Activated T-cell treated with anti-CD3 and anti-CD28 coated beads, Interleukin-2, amount 50 U/mL, for 72 hours (primary cell): Measurements from ENCODE around the gene CACNB4. TPM values are rescaled to one million over a fixed set of nuclear protein-coding genes. Genes with fewer than 3 reads are reported as not detected.
"Not testable (repeated sequence)": the region's sequence is repeated elsewhere in the genome, so short reads cannot be mapped to it uniquely, and the experiment has no call there.

ENCODE experiments used
- ATAC-seq, 2 donors: fragments of 150-1000 bp; cut with Tn5 transposase; replicated peaks in 1 of 2; 2 replicates each; pipeline ENCODE4 v1.10.0; 2021; ENCODE audit warnings: moderate library complexity in 2 of 2, mild to moderate bottlenecking in 1 of 2
- DNase-seq, 2 donors: peaks; one replicate each; pipeline ENCODE4 v3.0.0; 2021 to 2022; ENCODE audit warnings: mixed read lengths in 1 of 2
- H3K27ac Mint-ChIP-seq: one replicate; pipeline ENCODE4 v1.8.0; 2022; ENCODE audit warnings: mild to moderate bottlenecking, moderate library complexity, mixed read lengths
- H3K27me3 Mint-ChIP-seq: one replicate; pipeline ENCODE4 v1.8.0; 2022; ENCODE audit warnings: low read depth, mixed read lengths
- H3K36me3 Mint-ChIP-seq, 2 donors: one replicate each; pipeline ENCODE4 v1.8.0; 2022; ENCODE audit warnings: mixed read lengths in 2 of 2, mild to moderate bottlenecking in 1 of 2; ENCODE audit not compliant: insufficient read depth in 2 of 2
- H3K4me1 Mint-ChIP-seq: one replicate; pipeline ENCODE4 v1.8.0; 2022; ENCODE audit warnings: low read depth, mixed read lengths
- H3K4me3 Mint-ChIP-seq, 2 donors: one replicate each; pipeline ENCODE4 v1.8.0; 2022; ENCODE audit warnings: mild to moderate bottlenecking in 2 of 2, mixed read lengths in 2 of 2, moderate library complexity in 2 of 2
- H3K9me3 Mint-ChIP-seq, 2 donors: one replicate each; pipeline ENCODE4 v1.8.0; 2022; ENCODE audit warnings: mixed read lengths in 2 of 2
- total RNA-seq, 2 donors: library from RNA; stranded (reverse); gene quantifications; one replicate each; pipeline ENCODE4 v1.2.3, GENCODE V29; 2022

The CACNB4 gene
- total RNA-seq, 2 donors from 2014 or later: 0.31 to 0.56 TPM

DNA sequence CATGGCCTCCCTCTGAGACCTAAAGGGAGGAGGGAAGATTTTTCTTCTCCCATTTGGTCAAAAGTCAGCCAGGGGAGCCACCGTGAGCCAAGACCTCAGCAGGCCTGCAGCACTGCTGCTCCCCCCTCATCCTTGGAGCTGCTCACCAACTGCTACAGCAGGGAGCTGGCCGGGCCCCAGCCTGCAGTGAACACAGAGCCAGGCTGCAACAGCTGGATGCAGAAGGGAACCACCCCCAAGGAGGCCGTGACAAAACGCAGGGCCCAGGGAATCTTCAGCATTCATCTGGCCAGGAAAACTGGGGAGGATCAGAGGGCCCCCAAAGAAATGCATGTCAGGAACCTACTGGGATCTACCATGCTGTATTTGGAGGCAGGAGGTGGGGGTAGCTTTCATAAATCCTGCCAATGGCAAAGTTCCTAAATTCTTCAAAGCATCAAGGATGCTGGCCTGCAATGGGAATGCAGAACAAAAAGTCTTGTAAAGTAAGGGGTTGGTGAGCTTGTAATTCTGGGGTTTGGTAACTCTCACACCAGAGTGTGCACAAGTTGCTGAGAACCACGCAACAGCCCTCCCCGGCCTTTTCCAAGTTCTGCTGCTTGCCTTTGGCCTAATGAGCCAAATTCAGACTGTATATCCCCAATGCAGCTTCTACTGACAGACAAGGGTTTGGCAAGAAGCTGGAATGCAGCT, 61.0 kb downstream of the CACNB4 start:
- Mint-ChIP-seq H3K27ac (no peak overlapping the region), H3K4me1 (no peaks in the 10 kb centered on the region), H3K9me3 (no peaks in the 10 kb centered on the region), H3K36me3 (no peaks in the 10 kb centered on the region), H3K4me3 (no peak overlapping the region), H3K27me3 (no peaks in the 10 kb centered on the region)
- DNase-seq: no peak
- no peak for ATAC-seq

DNA sequence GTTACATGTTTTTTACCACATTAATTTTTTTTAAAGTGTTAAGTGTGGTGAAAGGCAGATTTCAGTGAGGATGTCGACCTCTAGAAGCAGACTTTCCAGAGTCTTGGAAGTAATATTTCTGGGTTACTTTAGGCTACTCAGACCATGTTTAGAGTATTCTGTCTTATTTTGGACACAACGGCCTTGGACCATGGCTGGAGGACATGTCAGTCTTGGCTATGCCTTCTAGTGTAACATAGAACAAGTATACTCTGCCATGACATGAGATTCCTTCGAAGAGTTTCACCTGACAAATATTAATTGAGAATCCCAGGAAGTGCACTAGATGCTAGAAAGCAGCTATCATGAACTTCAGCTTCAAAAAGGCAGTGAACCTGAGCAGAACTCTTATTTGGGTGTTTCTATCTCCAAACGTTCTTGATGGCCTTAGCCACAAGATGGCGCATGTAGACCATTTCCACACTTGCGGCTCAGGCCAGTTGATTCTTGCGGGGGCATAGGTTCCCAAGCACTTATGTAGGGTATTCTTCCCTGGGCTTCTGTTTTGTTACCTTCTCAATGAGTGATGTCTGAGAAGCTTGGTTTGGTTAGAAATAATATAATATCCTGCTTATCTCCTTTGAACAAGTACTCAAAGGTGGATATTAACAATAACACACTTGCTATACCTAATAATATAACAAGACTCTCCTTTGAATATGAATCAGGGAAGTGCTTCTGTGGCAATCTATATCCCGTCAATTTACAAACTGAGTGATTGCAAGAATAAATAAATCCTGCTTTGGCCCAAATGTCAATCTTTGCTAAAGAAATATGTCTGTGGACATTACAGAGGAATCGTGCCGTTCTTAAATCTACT, 62.0 kb downstream of the CACNB4 start:
- H3K4me3 Mint-ChIP-seq: no peak overlapping the region
- H3K27ac Mint-ChIP-seq: no peak overlapping the region
- H3K36me3 Mint-ChIP-seq: no peaks in the 10 kb centered on the region
- ATAC-seq (peak; percentile 62 to 65), DNase-seq (peak; percentile 54 to 59)
- no peaks in the 10 kb centered on the region for H3K4me1 Mint-ChIP-seq
- H3K27me3 Mint-ChIP-seq: no peaks in the 10 kb centered on the region
- no peaks in the 10 kb centered on the region for H3K9me3 Mint-ChIP-seq

DNA sequence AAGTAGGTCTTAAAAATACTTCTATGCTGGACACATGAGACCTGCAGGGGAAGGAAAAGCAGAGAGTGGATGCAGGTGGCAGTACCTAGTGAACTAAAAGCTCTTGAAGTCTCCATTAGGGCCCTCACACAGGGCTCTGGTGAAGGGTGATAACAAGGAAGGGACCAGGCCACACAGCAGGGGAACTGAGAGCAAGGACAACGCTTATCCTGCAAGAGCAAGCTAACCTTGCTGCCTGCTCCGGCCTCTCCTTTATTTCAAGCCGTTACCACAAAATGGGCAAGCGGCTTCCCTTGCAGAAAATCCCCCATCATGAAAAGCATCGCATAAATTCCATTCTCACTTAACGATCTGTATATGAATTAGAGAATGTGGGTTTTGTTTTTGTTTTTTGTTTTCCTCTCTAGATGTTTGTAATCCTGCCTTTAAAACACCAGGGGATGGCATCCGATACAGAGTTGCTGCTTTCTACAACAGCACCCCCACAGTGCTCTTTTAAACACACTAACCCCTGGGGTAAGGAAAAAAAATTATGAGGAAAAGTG, 64.5 kb downstream of the CACNB4 start:
- Mint-ChIP-seq H3K36me3 (no peaks in the 10 kb centered on the region), H3K27me3 (no peaks in the 10 kb centered on the region), H3K27ac (no peak overlapping the region), H3K9me3 (no peaks in the 10 kb centered on the region), H3K4me1 (no peaks in the 10 kb centered on the region), H3K4me3 (no peak overlapping the region)
- DNase-seq (no peak), ATAC-seq (no peak)

DNA sequence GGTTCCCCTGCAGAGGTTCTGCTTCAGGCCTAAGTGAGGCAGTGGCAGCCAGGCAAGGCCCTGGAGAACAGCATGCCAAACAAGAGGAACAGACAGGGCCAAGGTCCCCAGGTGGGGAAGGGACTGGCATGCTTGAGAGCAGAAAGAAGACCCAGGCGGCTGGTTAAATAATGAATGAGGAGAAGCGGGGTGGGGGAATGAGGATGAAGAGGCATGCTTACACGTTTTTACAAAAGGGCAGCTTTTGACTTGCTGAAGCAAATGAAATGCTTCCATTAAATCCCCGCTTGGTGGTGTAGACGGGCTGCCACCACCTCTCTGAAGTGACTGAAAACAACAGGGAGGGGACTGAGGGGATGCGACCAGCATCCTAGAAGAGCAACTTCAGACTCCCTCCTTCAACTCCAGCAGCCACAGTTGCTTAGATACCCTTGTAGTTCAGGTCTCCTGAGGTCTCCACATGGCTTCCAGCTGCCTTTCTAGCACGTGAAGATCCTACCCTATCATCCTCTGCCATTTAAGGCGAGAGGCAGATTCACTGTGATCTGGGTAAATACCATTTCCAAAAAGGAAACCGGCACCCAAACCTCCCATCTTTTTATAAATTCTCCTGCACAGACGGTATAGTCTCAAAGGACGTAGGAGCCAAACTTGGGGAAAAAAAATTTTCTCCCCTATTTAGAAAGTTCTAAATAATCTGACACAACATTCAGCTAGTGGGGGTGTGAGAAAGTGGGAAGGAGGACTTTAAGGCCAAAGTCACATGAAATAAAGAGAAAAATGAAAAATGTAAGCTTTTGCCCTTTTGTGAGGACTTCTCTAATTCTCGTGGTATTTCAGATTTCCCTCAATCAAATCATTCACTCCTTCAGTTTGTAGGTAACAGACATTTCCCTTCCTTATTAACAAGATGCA, 65.6 kb downstream of the CACNB4 start:
- H3K27ac Mint-ChIP-seq: no peak overlapping the region
- no peaks in the 10 kb centered on the region for H3K36me3 Mint-ChIP-seq
- no peak overlapping the region for H3K4me3 Mint-ChIP-seq
- H3K4me1 Mint-ChIP-seq: no peaks in the 10 kb centered on the region
- ATAC-seq (no peak), DNase-seq (no peak)
- no peaks in the 10 kb centered on the region for H3K9me3 Mint-ChIP-seq
- H3K27me3 Mint-ChIP-seq: no peaks in the 10 kb centered on the region

DNA sequence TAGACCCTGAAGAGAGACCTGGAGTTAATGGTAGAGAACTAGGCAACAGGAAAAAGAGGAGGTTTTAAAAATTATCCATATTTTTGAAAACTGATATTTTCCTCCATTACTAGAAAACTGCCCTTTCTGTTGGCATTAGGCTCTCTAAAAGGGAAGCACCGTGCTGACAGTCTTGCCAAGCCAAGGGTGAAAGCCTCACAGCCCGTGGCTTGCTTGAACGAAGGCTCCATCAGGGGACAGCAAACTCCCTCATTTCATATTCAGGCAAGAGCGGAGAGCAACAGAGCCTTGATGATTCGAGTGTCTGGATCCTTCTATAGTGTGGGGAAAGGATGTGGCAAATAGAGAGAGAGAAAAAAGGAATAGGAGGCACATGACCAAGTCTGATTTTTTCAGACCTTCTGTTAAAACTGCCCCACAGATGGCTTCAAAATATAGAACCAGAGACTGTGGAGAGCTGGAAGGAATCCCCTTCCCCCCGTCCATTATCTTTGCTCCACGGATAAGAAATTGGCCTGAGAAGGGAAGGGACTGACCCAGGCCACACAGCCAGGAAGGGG, 67.0 kb downstream of the CACNB4 start:
- no peak overlapping the region for H3K4me3 Mint-ChIP-seq
- H3K4me1 Mint-ChIP-seq: no peaks in the 10 kb centered on the region
- DNase-seq (no peak), ATAC-seq (no peak)
- H3K27ac Mint-ChIP-seq: no peak overlapping the region
- H3K27me3 Mint-ChIP-seq: no peaks in the 10 kb centered on the region
- no peaks in the 10 kb centered on the region for H3K9me3 Mint-ChIP-seq
- no peaks in the 10 kb centered on the region for H3K36me3 Mint-ChIP-seq

DNA sequence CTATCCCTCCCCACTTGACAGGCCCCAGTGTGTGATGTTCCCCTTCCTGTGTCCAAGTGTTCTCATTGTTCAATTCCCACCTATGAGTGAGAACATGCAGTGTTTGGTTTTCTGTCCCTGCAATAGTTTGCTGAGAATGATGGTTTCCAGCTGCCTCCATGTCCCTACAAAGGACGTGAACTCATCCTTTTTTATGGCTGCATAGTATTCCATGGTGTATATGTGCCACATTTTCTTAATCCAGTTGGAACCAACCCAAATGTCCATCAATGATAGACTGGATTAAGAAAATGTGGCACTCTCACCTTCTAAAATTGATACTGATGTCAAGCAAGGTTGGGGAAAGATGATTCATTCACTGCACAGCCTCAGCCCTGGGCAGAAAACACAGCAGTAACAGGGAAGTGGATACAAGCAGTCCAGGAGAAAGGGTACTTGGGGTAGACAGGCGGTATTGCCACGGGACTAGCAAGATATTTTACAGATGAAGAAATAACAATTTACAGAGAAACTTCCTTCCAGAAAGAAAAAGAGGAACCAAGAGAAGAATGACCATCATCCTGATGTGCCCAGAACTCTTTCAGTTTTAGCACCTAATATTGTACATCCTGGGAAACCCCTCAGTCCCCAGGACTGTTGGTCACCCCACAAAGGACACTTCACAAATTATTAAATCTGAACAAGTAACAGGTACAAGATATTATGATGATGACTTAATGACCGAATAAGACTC, 68.1 kb downstream of the CACNB4 start:
- ATAC-seq, H3K27me3 Mint-ChIP-seq, H3K36me3 Mint-ChIP-seq, H3K9me3 Mint-ChIP-seq, H3K27ac Mint-ChIP-seq, DNase-seq, H3K4me3 Mint-ChIP-seq, H3K4me1 Mint-ChIP-seq: not testable (repeated sequence)

DNA sequence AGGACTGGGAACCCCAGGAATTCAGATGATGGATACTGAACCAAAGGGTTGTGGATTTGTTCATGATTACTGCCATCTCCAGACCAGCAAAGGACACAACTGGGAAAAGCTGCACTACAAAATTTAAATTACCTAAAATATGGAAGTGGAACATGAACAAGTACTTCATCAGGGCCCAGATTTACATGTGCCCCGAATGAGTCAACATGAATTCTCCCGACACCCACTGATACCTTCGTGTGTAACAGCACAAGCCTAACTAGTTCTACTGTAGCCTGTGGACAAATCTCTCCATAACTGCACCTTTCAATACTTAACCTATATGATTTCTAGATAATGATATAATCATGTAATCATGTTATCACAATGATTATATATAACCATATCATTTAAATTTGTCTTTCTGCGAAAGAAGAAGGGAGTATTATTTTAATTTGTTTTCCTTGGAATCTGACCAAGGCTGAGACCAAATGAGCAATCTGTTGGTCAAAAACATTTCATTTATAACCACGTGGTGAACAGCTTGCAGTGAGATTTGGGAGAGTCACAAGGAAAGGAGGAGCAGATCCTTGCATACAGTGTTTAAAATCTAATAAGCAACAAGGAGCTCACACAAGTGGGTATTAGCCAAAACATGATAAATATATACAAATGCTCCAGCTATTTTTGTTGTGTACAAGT, 70.5 kb downstream of the CACNB4 start:
- no peak overlapping the region for H3K27ac Mint-ChIP-seq
- H3K9me3 Mint-ChIP-seq: no peaks in the 10 kb centered on the region
- ATAC-seq (no peak), DNase-seq (no peak)
- no peak overlapping the region for H3K4me3 Mint-ChIP-seq
- H3K27me3 Mint-ChIP-seq: no peaks in the 10 kb centered on the region
- H3K4me1 Mint-ChIP-seq: no peaks in the 10 kb centered on the region
- no peaks in the 10 kb centered on the region for H3K36me3 Mint-ChIP-seq

DNA sequence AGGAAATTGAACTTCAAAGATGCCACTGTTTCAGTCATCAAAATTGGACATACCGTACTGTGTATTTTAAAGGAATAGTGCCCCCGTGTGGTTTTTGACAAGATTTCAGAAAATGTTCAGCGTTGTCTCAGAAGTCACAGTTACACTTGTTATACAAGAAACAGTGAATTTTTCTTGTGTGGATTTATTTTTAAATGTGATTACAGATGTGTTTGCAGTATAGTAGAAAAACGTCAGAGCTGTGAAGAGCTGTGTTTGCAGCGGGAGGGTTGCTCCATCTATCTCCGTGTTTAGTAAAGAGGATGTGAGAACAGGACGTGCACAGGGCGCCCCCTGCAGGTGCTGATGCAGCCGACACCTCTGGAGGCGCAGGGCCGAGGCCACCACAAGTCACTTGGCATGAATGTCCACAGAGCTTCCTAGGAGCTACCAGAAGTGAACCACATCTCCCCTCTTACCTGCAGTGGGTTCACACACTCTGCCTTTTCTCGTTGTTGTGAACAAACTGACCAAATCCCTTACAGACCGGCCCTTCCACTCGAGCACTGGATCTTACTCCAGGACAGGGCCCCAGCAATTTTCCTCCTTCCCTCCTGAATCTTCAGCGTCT, 73.1 kb downstream of the CACNB4 start:
- DNase-seq (peak; percentile 83 to 85), ATAC-seq (peak; percentile 95 to 96)
- H3K4me3 Mint-ChIP-seq: peak overlapping the region; percentile 80 to 99
- peak overlapping the region; percentile 77 for H3K27ac Mint-ChIP-seq
- H3K9me3 Mint-ChIP-seq: no peaks in the 10 kb centered on the region
- H3K4me1 Mint-ChIP-seq: no peaks in the 10 kb centered on the region
- H3K27me3 Mint-ChIP-seq: peaks cover 7% of the 10 kb centered on the region
- no peaks in the 10 kb centered on the region for H3K36me3 Mint-ChIP-seq

DNA sequence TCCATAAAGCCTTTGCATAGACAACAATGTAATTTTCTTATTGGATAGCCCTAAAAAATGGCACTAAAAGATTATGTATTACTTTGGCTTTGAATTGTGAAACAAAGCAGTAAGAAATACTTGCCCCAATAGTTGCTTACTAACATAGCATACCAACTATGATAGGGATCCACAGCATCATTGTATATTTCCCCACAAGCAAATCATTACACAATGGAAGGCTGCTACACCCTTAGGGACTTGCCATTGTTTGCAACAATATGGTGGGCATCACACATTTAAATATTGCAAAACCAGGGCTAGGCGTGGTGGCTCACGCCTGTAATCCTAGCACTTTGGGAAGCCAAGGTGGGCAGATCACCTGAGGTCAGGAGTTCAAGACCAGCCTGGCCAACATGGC, 74.4 kb downstream of the CACNB4 start:
- Mint-ChIP-seq H3K36me3 (no peaks in the 10 kb centered on the region), H3K9me3 (no peaks in the 10 kb centered on the region), H3K27ac (no peak overlapping the region), H3K27me3 (peaks cover 14% of the 10 kb centered on the region), H3K4me1 (no peaks in the 10 kb centered on the region), H3K4me3 (no peak overlapping the region)
- DNase-seq (no peak), ATAC-seq (no peak)

DNA sequence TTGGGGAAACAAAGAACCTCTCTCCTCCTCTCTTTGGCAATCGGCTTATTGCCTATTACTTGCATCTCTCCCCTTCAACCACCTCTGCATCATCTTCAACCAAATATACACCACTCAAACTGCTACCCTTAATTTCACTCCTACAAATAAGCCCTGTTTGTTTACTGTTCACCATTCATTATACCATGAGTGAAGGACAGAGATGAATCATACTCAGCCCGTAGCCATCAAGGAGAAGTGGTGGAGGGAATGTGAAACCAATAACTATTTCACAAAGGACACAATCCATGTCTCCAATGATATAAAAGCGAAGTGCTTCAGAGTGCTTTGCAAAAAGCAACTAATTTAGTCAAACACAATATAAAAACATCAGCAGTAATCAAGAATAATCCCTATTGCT, 76.8 kb downstream of the CACNB4 start:
- no peak for DNase-seq
- no peak for ATAC-seq
- H3K27me3 Mint-ChIP-seq: peaks cover 14% of the 10 kb centered on the region
- no peak overlapping the region for H3K4me3 Mint-ChIP-seq
- H3K9me3 Mint-ChIP-seq: no peaks in the 10 kb centered on the region
- no peak overlapping the region for H3K27ac Mint-ChIP-seq
- no peaks in the 10 kb centered on the region for H3K36me3 Mint-ChIP-seq
- H3K4me1 Mint-ChIP-seq: no peaks in the 10 kb centered on the region

DNA sequence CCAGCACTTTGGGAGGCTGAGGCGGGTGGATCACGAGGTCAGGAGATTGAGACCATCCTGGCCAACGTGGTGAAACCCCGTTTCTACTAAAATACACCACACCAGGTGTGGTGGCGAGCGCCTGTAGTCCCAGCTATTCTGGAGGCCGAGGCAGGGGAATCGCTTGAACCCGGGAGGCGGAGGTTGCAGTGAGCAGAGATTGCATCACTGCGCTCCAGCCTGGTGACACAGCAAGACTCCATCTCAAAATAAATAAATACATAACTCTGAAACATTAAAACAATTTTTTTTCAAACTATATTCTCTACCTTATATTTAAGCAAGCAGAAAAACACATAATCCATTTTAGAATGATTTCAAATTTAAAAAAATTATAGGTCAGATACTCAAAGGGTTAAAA, 77.8 kb downstream of the CACNB4 start:
- not testable (repeated sequence) for DNase-seq, H3K36me3 Mint-ChIP-seq, H3K4me1 Mint-ChIP-seq, ATAC-seq, H3K9me3 Mint-ChIP-seq, H3K27ac Mint-ChIP-seq, H3K4me3 Mint-ChIP-seq
- H3K27me3 Mint-ChIP-seq: peaks cover 14% of the 10 kb centered on the region
